HepG2 (cell line): ENCODE measurements around the gene AS3MT. TPM values are rescaled to one million over a fixed set of nuclear protein-coding genes. Genes with fewer than 3 reads are reported as not detected.

Experiments
- AKAP8 ChIP-seq: sonication (generic); formaldehyde crosslinking; IDR thresholded peaks from 2 replicates; pipeline ENCODE4 v1.5.1; 2020; ENCODE audit warnings: mild to moderate bottlenecking, missing genetic modification reagents
- CHD2 ChIP-seq: IDR thresholded peaks from 2 replicates; pipeline ENCODE4 v1.6.1; 2011; ENCODE audit warnings: low read depth, low read length, improper control_type of control experiment
- ETS1 ChIP-seq: sonication (generic); formaldehyde crosslinking; IDR thresholded peaks from 2 replicates; pipeline ENCODE4 v1.4.0; 2020; ENCODE audit warnings: missing genetic modification reagents
- HMG20A ChIP-seq: IDR thresholded peaks from 2 replicates; pipeline ENCODE4 v1.6.1; 2016; ENCODE audit warnings: borderline replicate concordance
- HNRNPK ChIP-seq: fragments of 200-400 bp; formaldehyde crosslinking; IDR thresholded peaks from 2 replicates; pipeline ENCODE4 v1.6.1; 2018; ENCODE audit warnings: low read length, low read depth, moderate library complexity, mild to moderate bottlenecking; ENCODE audit not compliant: poor library complexity, severe bottlenecking
- MXD4 ChIP-seq: IDR thresholded peaks from 2 replicates; pipeline ENCODE4 v1.6.1; 2016; ENCODE audit warnings: mild to moderate bottlenecking, missing biosample characterization, missing genetic modification reagents
- NFKB2 ChIP-seq: sonication (generic); formaldehyde crosslinking; IDR thresholded peaks from 2 replicates; pipeline ENCODE4 v1.4.0; 2020; ENCODE audit warnings: missing genetic modification reagents, borderline replicate concordance
- SKIL ChIP-seq: sonication (generic); formaldehyde crosslinking; IDR thresholded peaks from 2 replicates; pipeline ENCODE4 v1.8.0; 2022; ENCODE audit warnings: missing genetic modification reagents, mild to moderate bottlenecking, moderate library complexity, borderline replicate concordance
- SMAD3 ChIP-seq: sonication (generic); formaldehyde crosslinking; IDR thresholded peaks from 2 replicates; pipeline ENCODE4 v1.4.0; 2020; ENCODE audit warnings: missing genetic modification reagents
- SNAPC5 ChIP-seq: sonication (generic); formaldehyde crosslinking; IDR thresholded peaks from 2 replicates; pipeline ENCODE4 v1.8.1; 2023; ENCODE audit warnings: mild to moderate bottlenecking, missing genetic modification reagents, borderline replicate concordance
- ZBTB3 ChIP-seq: sonication (generic); formaldehyde crosslinking; IDR thresholded peaks from 2 replicates; pipeline ENCODE4 v1.4.0; 2020; ENCODE audit warnings: low read depth, mild to moderate bottlenecking, moderate library complexity, missing genetic modification reagents, borderline replicate concordance
- ZBTB7B ChIP-seq: sonication (generic); formaldehyde crosslinking; IDR thresholded peaks from 2 replicates; pipeline ENCODE4 v1.4.0; 2020; ENCODE audit warnings: missing genetic modification reagents
- ZBTB8A ChIP-seq: sonication (generic); formaldehyde crosslinking; IDR thresholded peaks from 2 replicates; pipeline ENCODE4 v1.4.0; 2020; ENCODE audit warnings: mild to moderate bottlenecking, low read depth, missing genetic modification reagents, borderline replicate concordance
- ZC3H4 ChIP-seq: sonication (generic); formaldehyde crosslinking; IDR thresholded peaks from 2 replicates; pipeline ENCODE4 v1.4.0; 2020; ENCODE audit warnings: missing genetic modification reagents, borderline replicate concordance
- ZNF407 ChIP-seq: sonication (generic); formaldehyde crosslinking; IDR thresholded peaks from one replicate; pipeline ENCODE4 v1.5.1; 2020; ENCODE audit warnings: mild to moderate bottlenecking, missing genetic modification reagents; ENCODE audit errors: not compliant biosample characterization
- ZNF460 ChIP-seq: sonication (generic); formaldehyde crosslinking; IDR thresholded peaks from 2 replicates; pipeline ENCODE4 v1.5.1; 2020; ENCODE audit warnings: missing genetic modification reagents, mild to moderate bottlenecking, borderline replicate concordance
- ZNF549 ChIP-seq: sonication (generic); formaldehyde crosslinking; IDR thresholded peaks from 2 replicates; pipeline ENCODE4 v1.5.0; 2020; ENCODE audit warnings: missing genetic modification reagents
- polyA plus RNA-seq, 8 experiments: library from polyadenylated mRNA; depleted of rRNA in 3 of 8; stranded (reverse) in 7 of 8; unstranded in 1 of 8; fragments of >200 nt; fragmentation: Illumina TruSeq in 4 of 8; extraction: Trizol in 4 of 8; gene quantifications; 2 replicates each; pipeline versions ENCODE4 v1.2.1 to v1.2.3, GENCODE V29; 2011 to 2016; ENCODE audit warnings: low read depth in 4 of 8, missing spikeins in 1 of 8, mixed read lengths in 1 of 8; ENCODE audit not compliant: insufficient read depth in 1 of 8
- total RNA-seq, 5 experiments: library from RNA; depleted of rRNA; stranded (reverse); fragments of >200 nt; fragmentation: Illumina TruSeq; extraction: Trizol; gene quantifications; 2 replicates each; pipeline ENCODE4 v1.2.3, GENCODE V29; 2016; ENCODE audit warnings: low read depth in 1 of 5

Gene AS3MT
- total and polyA plus RNA-seq, 2 of the 13 experiments (the other 11 are each of a cell fraction or from before 2014, with no cell fraction given), result 8.7 to 17.4 TPM

- TF ChIP-seq SNAPC5 (CRISPR knock-in tag) (no peak), ZBTB8A (CRISPR knock-in tag) (no peak), CHD2 (no peak), ZBTB3 (CRISPR knock-in tag) (peak; percentile 64; the same call in 1 of the 2 replicates), NFKB2 (CRISPR knock-in tag) (0 out of 2 replicates have a peak, but pooled peaks have one; percentile 20), ZBTB7B (CRISPR knock-in tag) (no peak), ETS1 (CRISPR knock-in tag) (0 out of 2 replicates have a peak, but pooled peaks have one; percentile 9), ZC3H4 (CRISPR knock-in tag) (no peak), MXD4 (0 out of 2 replicates have a peak, but pooled peaks have one; percentile 1), ZNF460 (CRISPR knock-in tag) (peak; percentile 20; the same call in 1 of the 2 replicates), AKAP8 (CRISPR knock-in tag) (no peak), SKIL (no peak), HMG20A (CRISPR knock-in tag) (no peak), ZNF407 (no peak), ZNF549 (CRISPR knock-in tag) (no peak), HNRNPK (no peak), SMAD3 (CRISPR knock-in tag) (0 out of 2 replicates have a peak, but pooled peaks have one; percentile 23)
Observed at GRCh38 chr10:102917314-102917961, 48.2 kb downstream of the AS3MT start (continued).
